ENCODE data around the gene EXD1.
A peak's percentile ranks its signal among the peaks of the same experiment; 100 is the strongest.
"Not testable (repeated sequence)": the region's sequence is repeated elsewhere in the genome, so short reads cannot be mapped to it uniquely, and the experiment has no call there.

The EXD1 gene, protein sequence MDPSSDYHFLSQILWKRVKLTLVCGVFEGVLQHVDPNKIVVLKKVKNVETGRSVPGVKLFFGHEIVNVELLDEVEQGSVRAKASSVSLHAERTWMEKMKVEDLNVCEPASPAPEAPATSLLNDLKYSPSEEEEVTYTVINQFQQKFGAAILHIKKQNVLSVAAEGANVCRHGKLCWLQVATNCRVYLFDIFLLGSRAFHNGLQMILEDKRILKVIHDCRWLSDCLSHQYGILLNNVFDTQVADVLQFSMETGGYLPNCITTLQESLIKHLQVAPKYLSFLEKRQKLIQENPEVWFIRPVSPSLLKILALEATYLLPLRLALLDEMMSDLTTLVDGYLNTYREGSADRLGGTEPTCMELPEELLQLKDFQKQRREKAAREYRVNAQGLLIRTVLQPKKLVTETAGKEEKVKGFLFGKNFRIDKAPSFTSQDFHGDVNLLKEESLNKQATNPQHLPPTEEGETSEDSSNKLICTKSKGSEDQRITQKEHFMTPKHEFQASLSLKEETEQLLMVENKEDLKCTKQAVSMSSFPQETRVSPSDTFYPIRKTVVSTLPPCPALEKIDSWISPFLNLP

DNA sequence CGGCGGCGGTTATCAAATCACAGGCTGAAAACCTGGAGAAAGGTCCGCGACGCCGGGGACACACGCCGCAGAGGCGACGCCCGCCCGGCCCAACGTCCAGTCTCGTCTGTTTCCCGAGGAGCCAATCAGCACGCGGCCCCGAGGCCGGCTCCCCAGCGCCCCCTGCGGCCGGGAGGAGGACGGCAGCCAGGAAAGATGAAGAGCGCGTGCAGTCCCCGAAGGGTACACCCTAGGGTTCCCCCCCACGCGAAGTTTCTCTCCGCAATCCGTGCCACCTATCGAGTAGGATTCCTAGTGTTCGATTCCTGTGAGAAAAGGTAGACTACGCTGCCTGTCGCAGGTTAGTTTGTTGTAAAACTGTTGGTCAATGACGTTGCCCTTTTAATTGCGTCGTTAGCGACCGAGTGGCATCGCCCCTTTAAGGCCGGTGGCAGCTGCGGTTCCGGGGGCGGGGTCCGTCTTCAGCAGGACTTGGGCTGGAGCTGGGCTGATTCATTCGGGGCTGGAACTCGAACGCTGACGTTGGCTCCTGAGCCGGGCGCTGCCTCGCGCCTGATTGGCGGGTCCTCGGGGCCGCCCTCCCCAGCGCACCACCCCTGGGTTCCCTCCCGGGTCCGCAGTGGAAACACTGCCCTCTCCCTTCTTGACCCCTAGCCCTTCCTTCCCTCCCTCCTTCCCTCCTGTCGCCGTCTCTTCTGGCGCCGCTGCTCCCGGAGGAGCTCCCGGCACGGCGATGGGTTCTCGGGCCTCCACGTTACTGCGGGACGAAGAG lies at the start of gene EXD1, which contains the start of gene CHP1:
Gene EXD1, minus strand, starts transcription at position 108 of the 772 bp plus-strand sequence. CDS start 4,182 bp downstream, outside the sequence.
Gene CHP1, plus strand, starts transcription at position 619 of the 772 bp plus-strand sequence. Its CDS starts 115 bp downstream, at position 734.
- peak; percentile 93 for DNase-seq (ENCODE audit: low spot score)

DNA sequence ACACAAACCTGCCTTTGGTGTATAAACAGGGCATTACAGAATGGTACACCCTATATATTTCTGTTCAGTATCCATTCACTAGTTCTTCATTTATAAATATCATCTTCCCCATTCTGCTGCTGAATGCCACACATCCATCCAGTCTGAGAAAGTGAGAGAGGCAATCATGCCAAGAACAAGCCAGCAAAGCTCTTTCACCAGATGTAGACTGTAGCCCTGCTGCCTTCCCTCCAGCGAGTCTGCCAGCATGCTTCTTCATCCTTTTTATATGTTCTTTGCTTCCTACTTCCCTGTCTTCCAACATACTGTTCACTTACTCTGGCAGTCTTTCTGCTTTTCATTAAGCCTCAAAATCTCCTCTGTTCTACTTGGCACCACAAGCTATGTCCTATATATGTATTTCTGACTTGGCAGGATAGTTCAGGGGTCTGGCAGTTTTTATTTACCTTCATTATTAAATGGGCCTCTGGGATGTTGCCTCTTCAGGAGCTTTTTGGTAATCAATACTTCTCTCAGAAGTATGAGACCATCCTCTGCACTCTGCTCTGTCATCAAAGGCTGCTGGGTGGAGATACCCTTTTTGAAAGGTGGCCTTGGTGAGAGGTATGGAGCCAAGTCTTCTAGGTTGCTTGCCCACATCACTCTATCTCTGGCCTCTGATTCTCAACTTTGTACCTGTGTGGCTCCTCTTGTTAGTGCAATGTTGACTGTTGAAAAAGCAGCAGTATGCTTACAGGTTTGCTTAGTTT lies 49.2 kb upstream of the EXD1 start:
- no peak for DNase-seq (ENCODE audit: low spot score)

GRCh38 chr15:41278319-41278718 lies 47.8 kb upstream of the EXD1 start:
- no peak for DNase-seq (ENCODE audit: low spot score)

DNA sequence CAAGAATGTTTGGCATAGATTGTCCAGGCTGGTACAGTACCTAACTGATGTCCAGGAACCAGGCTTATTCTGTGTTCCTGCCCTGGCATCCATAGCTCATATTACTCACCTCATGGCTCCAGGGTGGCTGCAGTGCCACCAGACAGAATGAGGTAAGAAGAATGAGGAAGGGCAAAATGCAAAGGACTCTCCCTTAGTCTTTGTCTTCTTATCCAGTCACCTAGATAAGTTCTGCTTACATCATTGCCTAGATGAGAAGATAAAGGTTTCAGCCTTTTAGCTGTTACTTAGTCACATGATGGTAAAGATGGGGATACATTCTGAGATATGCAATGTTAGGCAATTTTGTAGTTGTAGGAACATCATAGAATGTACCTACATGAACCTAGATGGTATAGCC lies 46.3 kb upstream of the EXD1 start:
- no peak for DNase-seq (ENCODE audit: low spot score)

GRCh38 chr15:41269887-41270286 lies 39.3 kb upstream of the EXD1 start:
- DNase-seq (ENCODE audit: low spot score), result no peak

GRCh38 chr15:41263891-41264351 lies 33.4 kb upstream of the EXD1 start:
- no peak for DNase-seq (ENCODE audit: low spot score)

DNA sequence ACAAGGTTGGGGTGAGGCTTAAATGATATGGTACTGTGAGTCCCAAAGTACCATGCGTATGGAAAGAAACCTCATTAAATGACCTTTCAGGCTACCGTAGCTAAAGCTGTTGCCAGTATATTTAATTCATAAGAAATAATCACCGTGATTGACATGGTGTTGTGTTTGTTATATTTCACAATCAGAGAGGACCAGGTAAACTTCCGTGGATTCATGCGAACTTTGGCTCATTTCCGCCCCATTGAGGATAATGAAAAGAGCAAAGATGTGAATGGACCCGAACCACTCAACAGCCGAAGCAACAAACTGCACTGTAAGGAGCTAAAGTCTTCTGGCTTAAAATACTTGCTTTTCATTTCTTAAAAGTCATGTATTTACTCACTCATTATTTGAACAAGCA lies 32.0 kb upstream of the EXD1 start:
- no peak for DNase-seq (ENCODE audit: low spot score)

DNA sequence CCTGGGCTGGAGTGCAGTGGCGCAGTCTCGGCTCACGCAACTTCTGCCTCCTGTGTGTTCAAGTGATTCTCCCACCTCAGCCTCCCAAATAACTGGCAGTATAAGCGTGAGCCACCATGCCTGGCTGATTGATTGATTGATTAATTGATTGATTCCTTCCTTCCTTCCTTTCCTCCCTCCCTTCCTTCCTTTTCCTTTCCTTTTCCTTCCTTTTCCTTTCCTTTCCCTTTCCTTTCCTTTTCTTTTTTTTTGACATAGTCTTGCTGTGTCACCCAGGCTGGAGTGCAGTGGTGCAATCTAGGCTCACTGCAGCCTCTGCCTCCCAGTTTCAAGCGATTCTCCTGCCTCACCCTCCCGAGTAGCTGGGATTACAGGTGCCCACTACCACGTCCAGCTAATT lies 30.4 kb upstream of the EXD1 start:
- not testable (repeated sequence) for DNase-seq (ENCODE audit: low spot score)

DNA sequence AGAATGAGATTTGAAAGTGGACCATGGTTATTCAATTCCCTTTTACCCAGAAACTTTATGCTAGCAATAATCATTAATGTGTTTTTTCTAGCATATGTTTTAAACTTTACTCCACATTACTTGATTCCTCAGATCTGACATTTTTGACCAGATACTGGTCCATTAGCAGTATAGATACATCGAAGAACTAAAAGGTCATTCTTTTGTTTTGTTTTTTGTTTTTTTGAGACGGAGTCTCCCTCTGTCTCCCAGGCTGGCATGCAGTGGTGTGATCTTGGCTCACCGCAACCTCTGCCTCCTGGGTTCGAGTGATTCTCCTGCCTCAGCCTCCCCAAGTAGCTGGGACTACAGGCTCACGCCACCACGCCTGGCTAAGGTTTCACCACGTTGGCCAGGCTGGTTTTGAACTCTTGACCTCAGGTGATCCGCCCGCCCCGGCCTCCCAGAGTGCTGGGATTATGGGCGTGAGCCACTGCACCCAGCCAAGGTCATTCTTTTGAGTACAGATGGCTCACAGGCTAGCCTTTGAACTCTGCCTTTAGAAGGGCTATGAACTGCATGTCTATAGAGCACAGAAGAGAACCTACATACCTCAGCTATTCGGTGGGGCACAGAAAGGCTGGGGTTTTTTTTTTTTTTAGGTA lies 29.1 kb upstream of the EXD1 start:
- DNase-seq (ENCODE audit: low spot score), result no peak

DNA sequence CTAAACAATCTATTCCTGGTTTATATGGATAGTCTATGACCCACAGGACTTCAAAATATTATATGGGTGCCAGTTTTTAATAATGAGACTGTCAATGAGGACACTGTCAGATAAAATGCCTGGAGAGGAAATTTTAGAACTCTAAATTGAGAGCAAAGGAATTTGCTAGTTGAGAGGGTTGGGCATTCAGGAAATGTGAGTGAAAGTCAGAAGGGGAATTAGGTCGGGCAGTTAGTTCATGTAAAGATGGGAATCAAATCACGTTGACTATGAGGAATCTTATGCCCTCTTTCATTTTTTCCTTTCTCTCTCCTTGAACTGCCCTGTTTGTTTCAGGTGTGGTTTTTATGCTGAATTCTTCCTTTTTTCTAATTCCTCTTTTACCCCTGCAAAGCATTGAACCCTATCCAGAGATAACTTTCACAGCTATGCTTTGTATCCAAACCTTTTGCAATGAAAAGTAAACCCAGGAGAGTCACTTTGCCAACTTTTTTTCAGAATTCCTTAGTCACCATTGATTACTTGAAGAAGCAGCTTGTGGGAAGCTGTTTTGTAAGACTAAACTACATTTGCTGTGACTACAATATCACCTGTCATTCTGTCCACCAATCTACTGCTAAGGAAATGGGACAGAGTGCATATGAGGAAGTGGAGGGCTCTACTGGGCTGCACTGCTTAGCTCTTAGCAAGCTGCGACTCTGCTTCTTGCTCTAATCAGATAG lies 28.4 kb upstream of the EXD1 start:
- no peak for DNase-seq (ENCODE audit: low spot score)

GRCh38 chr15:41256577-41257038 lies 26.1 kb upstream of the EXD1 start:
- no peak for DNase-seq (ENCODE audit: low spot score)

- DNase-seq (ENCODE audit: low spot score), result no peak
These were observed 25.5 kb upstream of the EXD1 start for GRCh38 chr15:41256103-41256502.

GRCh38 chr15:41254560-41254959 lies 24.0 kb upstream of the EXD1 start:
- DNase-seq (ENCODE audit: low spot score), result no peak

GRCh38 chr15:41251411-41251810 lies 20.9 kb upstream of the EXD1 start:
- no peak for DNase-seq (ENCODE audit: low spot score)

- not testable (repeated sequence) for DNase-seq (ENCODE audit: low spot score)
These were observed 20.2 kb upstream of the EXD1 start for GRCh38 chr15:41250745-41251144.

DNA sequence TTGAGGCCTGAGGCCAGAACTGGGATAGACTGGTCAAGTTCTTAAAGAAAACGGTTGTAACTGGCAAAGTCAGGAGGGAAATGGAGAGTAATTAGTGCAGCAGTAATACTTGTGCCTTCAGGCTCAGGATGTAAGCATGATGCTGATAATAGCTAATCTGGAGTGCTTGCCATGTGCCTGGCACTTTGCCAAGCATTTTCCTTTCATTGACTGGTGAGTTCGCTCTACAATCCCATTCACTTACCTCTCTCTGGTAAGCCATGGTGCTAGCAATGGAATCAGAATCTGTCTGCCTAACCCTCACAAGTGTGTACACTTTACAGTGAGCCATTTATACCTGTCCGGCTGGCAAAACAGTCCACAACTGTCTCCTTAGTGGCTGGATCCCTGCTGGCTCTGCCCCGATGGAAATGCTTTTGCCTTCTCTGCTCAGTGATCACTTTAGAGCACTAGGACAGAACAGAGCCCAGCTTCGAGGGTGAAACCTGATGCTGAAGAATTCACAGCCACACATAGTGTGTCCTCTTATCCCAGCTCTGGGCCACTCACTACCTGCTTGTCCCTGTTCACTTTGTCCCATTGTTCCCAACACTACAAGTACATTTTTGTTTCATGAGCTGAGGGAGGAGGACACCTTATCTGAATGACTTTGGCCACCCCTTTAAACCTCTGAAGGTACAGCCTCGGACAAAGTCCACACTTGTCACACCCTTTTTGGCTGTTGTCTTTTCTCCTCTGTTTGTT lies 10.8 kb upstream of the EXD1 start:
- DNase-seq (ENCODE audit: low spot score), result peak; percentile 22

- DNase-seq (ENCODE audit: low spot score), result no peak
These were observed 7.5 kb upstream of the EXD1 start for GRCh38 chr15:41238100-41238499.

GRCh38 chr15:41235929-41236328 lies 5.4 kb upstream of the EXD1 start:
- DNase-seq (ENCODE audit: low spot score), result no peak

DNA sequence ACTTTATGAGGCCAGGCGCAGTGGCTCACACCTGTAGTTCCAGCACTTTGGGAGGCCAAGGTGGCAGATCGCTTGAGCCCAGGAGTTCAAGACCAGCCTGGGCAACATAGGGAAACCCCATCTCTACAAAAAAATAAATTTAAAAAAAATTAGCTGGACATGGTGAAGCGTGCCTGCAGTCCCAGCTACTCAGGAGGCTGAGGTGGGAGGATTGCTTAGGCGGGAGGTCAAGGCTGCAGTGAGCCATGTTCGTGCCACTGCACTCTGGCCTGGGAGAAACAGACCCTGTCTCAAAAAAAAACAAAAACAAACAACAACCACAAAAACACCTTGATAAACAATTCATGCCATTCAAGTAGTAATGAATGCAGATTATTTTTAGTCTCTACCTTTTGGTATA lies 4.7 kb upstream of the EXD1 start:
- not testable (repeated sequence) for DNase-seq (ENCODE audit: low spot score)

- DNase-seq (ENCODE audit: low spot score), result no peak
These were observed 2.8 kb upstream of the EXD1 start for GRCh38 chr15:41233367-41233771.

Measured in SW480 (cell line).